Vagina (tissue), 2 donors: ENCODE measurements around the gene PLEKHA8.

Experiments
- CTCF ChIP-seq, 3 experiments: fragments of 450-650 bp in 2 of 3; fragments of 200-600 bp in 1 of 3; sonication (generic) in 1 of 3; IDR thresholded peaks; one replicate each; pipeline ENCODE4 v1.5.1; 2017 to 2019; ENCODE audit warnings: antibody characterized with exemption in 3 of 3, mild to moderate bottlenecking in 2 of 3, moderate library complexity in 2 of 3
- POLR2AphosphoS5 ChIP-seq, 2 donors: sonication (generic); formaldehyde crosslinking; IDR thresholded peaks; one replicate each; pipeline ENCODE4 v1.9.0; 2017; ENCODE audit warnings: antibody characterized with exemption in 2 of 2, mild to moderate bottlenecking in 2 of 2, low read depth in 1 of 2; ENCODE audit not compliant: insufficient read depth in 1 of 2

- TF ChIP-seq CTCF (IDR thresholded peaks at IDR 0.05) (no peak), POLR2AphosphoS5 (IDR thresholded peaks at IDR 0.05; ENCODE audit: insufficient read depth in 1 of 2, low read depth in 1 of 2) (no peak)
Measured at GRCh38 chr7:30072735-30073134, 44.5 kb downstream of the PLEKHA8 start.
